SK-N-SH treated with all-trans-retinoic acid at 6 μM for 48 hours (cell line): ENCODE measurements around the gene OTUD3.

ENCODE experiments used
- ATAC-seq: fragments of 200-7000 bp; cut with Tn5 transposase; 3 replicates; pipeline ENCODE4 v1.9.1; 2020; ENCODE audit warnings: mild to moderate bottlenecking, moderate library complexity
- ARNTL ChIP-seq: fragments of 450-650 bp; formaldehyde crosslinking; IDR thresholded peaks from 2 replicates; pipeline ENCODE4 v1.5.0; 2020; ENCODE audit warnings: low read depth, mild to moderate bottlenecking, moderate library complexity, borderline replicate concordance
- BACH2 ChIP-seq: fragments of 250-450 bp; sonication (Bioruptor Pico); IDR thresholded peaks from 2 replicates; pipeline ENCODE4 v1.9.0; 2021; ENCODE audit warnings: mild to moderate bottlenecking, borderline replicate concordance
- ESRRG ChIP-seq: fragments of 250-450 bp; sonication (Bioruptor Pico); IDR thresholded peaks from 2 replicates; pipeline ENCODE4 v1.6.1; 2021; ENCODE audit warnings: mild to moderate bottlenecking
- GLIS3 ChIP-seq: fragments of 250-450 bp; sonication (Bioruptor Pico); IDR thresholded peaks from 2 replicates; pipeline ENCODE4 v1.5.0; 2020; ENCODE audit warnings: mild to moderate bottlenecking, moderate library complexity
- ISL1 ChIP-seq: fragments of 250-450 bp; sonication (Bioruptor Pico); IDR thresholded peaks from 2 replicates; pipeline ENCODE4 v2.1.2; 2022; ENCODE audit warnings: mild to moderate bottlenecking, moderate library complexity
- OSR1 ChIP-seq: fragments of 250-450 bp; sonication (Bioruptor Pico); IDR thresholded peaks from 2 replicates; pipeline ENCODE4 v1.8.0; 2022; ENCODE audit warnings: moderate library complexity, mild to moderate bottlenecking, inconsistent platforms
- PPARA ChIP-seq: fragments of 250-450 bp; sonication (Bioruptor Pico); IDR thresholded peaks from 2 replicates; pipeline ENCODE4 v1.5.0; 2020; ENCODE audit warnings: mild to moderate bottlenecking, borderline replicate concordance
- SNAI2 ChIP-seq: fragments of 250-450 bp; sonication (Bioruptor Pico); IDR thresholded peaks from 2 replicates; pipeline ENCODE4 v1.5.0; 2020; ENCODE audit warnings: mild to moderate bottlenecking, moderate library complexity
- TCF4 ChIP-seq: fragments of 250-450 bp; sonication (Bioruptor Pico); IDR thresholded peaks from 2 replicates; pipeline ENCODE4 v1.8.0; 2021; ENCODE audit warnings: mild to moderate bottlenecking, moderate library complexity, borderline replicate concordance
- TOX ChIP-seq: fragments of 250-450 bp; sonication (Bioruptor Pico); IDR thresholded peaks from 2 replicates; pipeline ENCODE4 v1.8.0; 2021; ENCODE audit warnings: mild to moderate bottlenecking, moderate library complexity, borderline replicate concordance
- ZC3H10 ChIP-seq: fragments of 250-450 bp; sonication (Bioruptor Pico); IDR thresholded peaks from 2 replicates; pipeline ENCODE4 v1.5.1; 2021; ENCODE audit warnings: mild to moderate bottlenecking, moderate library complexity
- ZFP3 ChIP-seq: fragments of 250-450 bp; sonication (Bioruptor Pico); IDR thresholded peaks from 2 replicates; pipeline ENCODE4 v1.5.0; 2020; ENCODE audit warnings: mild to moderate bottlenecking, moderate library complexity
- ZFP30 ChIP-seq: fragments of 450-650 bp; formaldehyde crosslinking; IDR thresholded peaks from 2 replicates; pipeline ENCODE4 v1.5.0; 2022; ENCODE audit warnings: mild to moderate bottlenecking, moderate library complexity
- ZNF565 ChIP-seq: fragments of 450-650 bp; formaldehyde crosslinking; conservative IDR thresholded peaks from 2 replicates; pipeline ENCODE4 v1.5.0; 2020; ENCODE audit warnings: low read depth, mild to moderate bottlenecking, moderate library complexity
- ZNF8 ChIP-seq: fragments of 450-650 bp; formaldehyde crosslinking; IDR thresholded peaks from 2 replicates; pipeline ENCODE4 v1.5.0; 2020; ENCODE audit warnings: mild to moderate bottlenecking, moderate library complexity
- TF ChIP-seq, protein P1 (sequence below): fragments of 250-450 bp; sonication (Bioruptor Pico); IDR thresholded peaks from 2 replicates; pipeline ENCODE4 v1.5.0; 2020; ENCODE audit warnings: mild to moderate bottlenecking, moderate library complexity
- TF ChIP-seq, protein P2 (sequence below): fragments of 250-450 bp; sonication (Bioruptor Pico); IDR thresholded peaks from 2 replicates; pipeline ENCODE4 v1.8.0; 2020; ENCODE audit warnings: mild to moderate bottlenecking, moderate library complexity, borderline replicate concordance
- TF ChIP-seq, protein P3 (sequence below): fragments of 250-450 bp; sonication (Bioruptor Pico); IDR thresholded peaks from 2 replicates; pipeline ENCODE4 v1.5.1; 2021; ENCODE audit warnings: mild to moderate bottlenecking, moderate library complexity
- TF ChIP-seq, protein P4 (sequence below): fragments of 250-450 bp; sonication (Bioruptor Pico); IDR thresholded peaks from 2 replicates; pipeline ENCODE4 v1.8.0; 2021; ENCODE audit warnings: low read depth, mild to moderate bottlenecking, moderate library complexity, borderline replicate concordance

The OTUD3 gene

DNA sequence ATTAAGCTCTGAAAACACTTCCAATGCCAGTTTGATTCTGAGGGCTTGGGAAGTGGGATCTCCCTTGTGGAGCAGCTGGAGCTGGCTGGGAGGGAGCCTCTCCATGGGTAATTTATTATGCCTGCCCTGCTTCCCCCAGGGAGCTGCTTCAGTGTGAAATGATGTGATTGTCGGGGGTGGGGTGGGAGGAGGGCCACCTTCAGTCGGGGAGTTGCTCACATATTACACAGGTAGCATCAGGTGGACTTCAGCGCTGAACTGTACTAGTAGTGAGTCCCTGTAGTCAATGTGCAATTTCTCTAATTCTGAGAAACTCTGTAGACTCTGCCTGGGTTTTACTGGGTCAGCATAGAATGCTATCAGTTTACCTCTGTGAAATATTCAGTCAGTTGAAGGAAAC is 28.5 kb downstream of the OTUD3 start:
- no peak for ATAC-seq
- no peak for TF ChIP-seq OSR1 (CRISPR knock-in tag)
- TF ChIP-seq ISL1: no peak
- TF ChIP-seq, protein P1, sequence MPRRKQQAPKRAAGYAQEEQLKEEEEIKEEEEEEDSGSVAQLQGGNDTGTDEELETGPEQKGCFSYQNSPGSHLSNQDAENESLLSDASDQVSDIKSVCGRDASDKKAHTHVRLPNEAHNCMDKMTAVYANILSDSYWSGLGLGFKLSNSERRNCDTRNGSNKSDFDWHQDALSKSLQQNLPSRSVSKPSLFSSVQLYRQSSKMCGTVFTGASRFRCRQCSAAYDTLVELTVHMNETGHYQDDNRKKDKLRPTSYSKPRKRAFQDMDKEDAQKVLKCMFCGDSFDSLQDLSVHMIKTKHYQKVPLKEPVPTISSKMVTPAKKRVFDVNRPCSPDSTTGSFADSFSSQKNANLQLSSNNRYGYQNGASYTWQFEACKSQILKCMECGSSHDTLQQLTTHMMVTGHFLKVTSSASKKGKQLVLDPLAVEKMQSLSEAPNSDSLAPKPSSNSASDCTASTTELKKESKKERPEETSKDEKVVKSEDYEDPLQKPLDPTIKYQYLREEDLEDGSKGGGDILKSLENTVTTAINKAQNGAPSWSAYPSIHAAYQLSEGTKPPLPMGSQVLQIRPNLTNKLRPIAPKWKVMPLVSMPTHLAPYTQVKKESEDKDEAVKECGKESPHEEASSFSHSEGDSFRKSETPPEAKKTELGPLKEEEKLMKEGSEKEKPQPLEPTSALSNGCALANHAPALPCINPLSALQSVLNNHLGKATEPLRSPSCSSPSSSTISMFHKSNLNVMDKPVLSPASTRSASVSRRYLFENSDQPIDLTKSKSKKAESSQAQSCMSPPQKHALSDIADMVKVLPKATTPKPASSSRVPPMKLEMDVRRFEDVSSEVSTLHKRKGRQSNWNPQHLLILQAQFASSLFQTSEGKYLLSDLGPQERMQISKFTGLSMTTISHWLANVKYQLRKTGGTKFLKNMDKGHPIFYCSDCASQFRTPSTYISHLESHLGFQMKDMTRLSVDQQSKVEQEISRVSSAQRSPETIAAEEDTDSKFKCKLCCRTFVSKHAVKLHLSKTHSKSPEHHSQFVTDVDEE (CRISPR knock-in tag): no peak
- TF ChIP-seq GLIS3 (CRISPR knock-in tag): no peak
- TF ChIP-seq ZNF565 (CRISPR knock-in tag): no peak
- no peak for TF ChIP-seq ZFP30 (CRISPR knock-in tag)
- TF ChIP-seq TOX (CRISPR knock-in tag): no peak
- no peak for TF ChIP-seq ESRRG (CRISPR knock-in tag)
- TF ChIP-seq, protein P2, sequence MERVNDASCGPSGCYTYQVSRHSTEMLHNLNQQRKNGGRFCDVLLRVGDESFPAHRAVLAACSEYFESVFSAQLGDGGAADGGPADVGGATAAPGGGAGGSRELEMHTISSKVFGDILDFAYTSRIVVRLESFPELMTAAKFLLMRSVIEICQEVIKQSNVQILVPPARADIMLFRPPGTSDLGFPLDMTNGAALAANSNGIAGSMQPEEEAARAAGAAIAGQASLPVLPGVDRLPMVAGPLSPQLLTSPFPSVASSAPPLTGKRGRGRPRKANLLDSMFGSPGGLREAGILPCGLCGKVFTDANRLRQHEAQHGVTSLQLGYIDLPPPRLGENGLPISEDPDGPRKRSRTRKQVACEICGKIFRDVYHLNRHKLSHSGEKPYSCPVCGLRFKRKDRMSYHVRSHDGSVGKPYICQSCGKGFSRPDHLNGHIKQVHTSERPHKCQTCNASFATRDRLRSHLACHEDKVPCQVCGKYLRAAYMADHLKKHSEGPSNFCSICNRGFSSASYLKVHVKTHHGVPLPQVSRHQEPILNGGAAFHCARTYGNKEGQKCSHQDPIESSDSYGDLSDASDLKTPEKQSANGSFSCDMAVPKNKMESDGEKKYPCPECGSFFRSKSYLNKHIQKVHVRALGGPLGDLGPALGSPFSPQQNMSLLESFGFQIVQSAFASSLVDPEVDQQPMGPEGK (CRISPR knock-in tag): no peak
- no peak for TF ChIP-seq ZNF8 (CRISPR knock-in tag)
- TF ChIP-seq PPARA (CRISPR knock-in tag): no peak

DNA sequence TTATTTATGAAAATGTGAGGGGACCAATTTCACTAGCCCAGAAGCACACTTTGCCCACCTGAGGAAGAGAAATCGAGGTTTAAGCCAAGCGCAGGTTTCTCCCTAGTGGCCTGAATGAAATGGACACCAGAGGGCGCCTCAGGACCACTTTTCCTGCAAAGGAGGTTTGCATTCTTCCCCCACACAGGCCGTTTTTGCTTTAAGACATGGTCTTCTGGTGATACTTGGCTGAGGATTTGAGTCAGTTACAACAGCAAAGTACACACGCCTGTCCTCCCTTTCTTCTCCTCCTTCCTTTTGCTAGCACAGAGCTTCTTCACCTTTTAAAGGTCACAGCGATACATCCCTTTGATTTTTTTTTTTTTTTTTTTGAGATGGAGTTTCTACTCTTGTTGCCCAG is 35.9 kb downstream of the OTUD3 start:
- ATAC-seq: peak; percentile 91

DNA sequence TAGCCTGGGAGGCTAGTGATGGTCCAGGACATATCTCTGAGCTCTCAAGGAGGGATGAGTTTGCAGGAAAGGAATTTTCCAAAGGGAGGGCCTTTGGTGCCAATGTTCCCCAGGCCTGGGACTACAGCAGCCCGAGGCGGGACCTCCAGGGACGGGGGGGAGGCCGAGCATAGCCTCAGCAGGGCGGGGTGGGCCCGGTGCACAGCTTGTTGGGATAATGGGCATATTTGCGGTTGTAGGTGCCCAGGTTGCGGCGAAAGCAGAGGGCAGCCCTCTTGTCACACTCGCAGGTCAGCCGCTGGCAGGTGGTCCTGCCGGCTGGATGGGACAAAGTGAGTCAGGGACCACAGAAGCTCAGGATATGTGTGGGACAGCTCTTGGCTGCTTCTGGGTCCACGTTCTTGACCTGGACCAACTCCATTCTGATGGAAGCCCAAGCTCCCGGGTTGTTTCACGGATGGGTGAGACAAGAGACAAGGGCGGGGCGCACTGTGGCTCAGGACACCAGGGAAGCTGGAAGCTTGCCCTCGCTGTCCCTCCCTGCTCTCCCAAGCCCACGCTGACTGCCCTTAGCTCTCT is 38.0 kb downstream of the OTUD3 start:
- TF ChIP-seq TCF4 (no peak), TOX (CRISPR knock-in tag) (no peak), BACH2 (CRISPR knock-in tag) (no peak), PPARA (CRISPR knock-in tag) (no peak), ESRRG (CRISPR knock-in tag) (no peak), GLIS3 (CRISPR knock-in tag) (no peak), ZFP3 (CRISPR knock-in tag) (no peak), ISL1 (no peak), ZNF565 (CRISPR knock-in tag) (no peak), ZNF8 (CRISPR knock-in tag) (no peak), ZFP30 (CRISPR knock-in tag) (no peak), ARNTL (CRISPR knock-in tag) (no peak), SNAI2 (CRISPR knock-in tag) (no peak), ZC3H10 (CRISPR knock-in tag) (no peak)
- TF ChIP-seq, protein P3, sequence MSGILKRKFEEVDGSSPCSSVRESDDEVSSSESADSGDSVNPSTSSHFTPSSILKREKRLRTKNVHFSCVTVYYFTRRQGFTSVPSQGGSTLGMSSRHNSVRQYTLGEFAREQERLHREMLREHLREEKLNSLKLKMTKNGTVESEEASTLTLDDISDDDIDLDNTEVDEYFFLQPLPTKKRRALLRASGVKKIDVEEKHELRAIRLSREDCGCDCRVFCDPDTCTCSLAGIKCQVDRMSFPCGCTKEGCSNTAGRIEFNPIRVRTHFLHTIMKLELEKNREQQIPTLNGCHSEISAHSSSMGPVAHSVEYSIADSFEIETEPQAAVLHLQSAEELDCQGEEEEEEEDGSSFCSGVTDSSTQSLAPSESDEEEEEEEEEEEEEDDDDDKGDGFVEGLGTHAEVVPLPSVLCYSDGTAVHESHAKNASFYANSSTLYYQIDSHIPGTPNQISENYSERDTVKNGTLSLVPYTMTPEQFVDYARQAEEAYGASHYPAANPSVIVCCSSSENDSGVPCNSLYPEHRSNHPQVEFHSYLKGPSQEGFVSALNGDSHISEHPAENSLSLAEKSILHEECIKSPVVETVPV (CRISPR knock-in tag): no peak
- TF ChIP-seq, protein P4, sequence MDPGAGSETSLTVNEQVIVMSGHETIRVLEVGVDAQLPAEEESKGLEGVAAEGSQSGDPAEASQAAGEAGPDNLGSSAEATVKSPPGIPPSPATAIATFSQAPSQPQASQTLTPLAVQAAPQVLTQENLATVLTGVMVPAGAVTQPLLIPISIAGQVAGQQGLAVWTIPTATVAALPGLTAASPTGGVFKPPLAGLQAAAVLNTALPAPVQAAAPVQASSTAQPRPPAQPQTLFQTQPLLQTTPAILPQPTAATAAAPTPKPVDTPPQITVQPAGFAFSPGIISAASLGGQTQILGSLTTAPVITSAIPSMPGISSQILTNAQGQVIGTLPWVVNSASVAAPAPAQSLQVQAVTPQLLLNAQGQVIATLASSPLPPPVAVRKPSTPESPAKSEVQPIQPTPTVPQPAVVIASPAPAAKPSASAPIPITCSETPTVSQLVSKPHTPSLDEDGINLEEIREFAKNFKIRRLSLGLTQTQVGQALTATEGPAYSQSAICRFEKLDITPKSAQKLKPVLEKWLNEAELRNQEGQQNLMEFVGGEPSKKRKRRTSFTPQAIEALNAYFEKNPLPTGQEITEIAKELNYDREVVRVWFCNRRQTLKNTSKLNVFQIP: no peak
- no peak for ATAC-seq

More for the DNA sequence above, 35.9 kb downstream of the OTUD3 start:
- TF ChIP-seq BACH2 (CRISPR knock-in tag): no peak
- no peak for TF ChIP-seq GLIS3 (CRISPR knock-in tag)
- TF ChIP-seq PPARA (CRISPR knock-in tag): no peak
- no peak for TF ChIP-seq ZC3H10 (CRISPR knock-in tag)
- no peak for TF ChIP-seq ESRRG (CRISPR knock-in tag)
- no peak for TF ChIP-seq ZFP30 (CRISPR knock-in tag)
- TF ChIP-seq, protein P1 (CRISPR knock-in tag): no peak
- no peak for TF ChIP-seq TCF4
- no peak for TF ChIP-seq ZFP3 (CRISPR knock-in tag)
- TF ChIP-seq TOX (CRISPR knock-in tag): no peak
- no peak for TF ChIP-seq SNAI2 (CRISPR knock-in tag)
